Heart left ventricle (tissue), 13 donors: ENCODE measurements around the gene MACF1.

Experiments used
- CTCF ChIP-seq, 12 donors: fragments of 200-600 bp; sonication (generic) in 4 of 12; IDR thresholded peaks; one replicate each; pipeline versions ENCODE4 v1.5.0 to v1.8.0; 2018 to 2022; ENCODE audit warnings: antibody characterized with exemption in 12 of 12, mild to moderate bottlenecking in 5 of 12
- POLR2A ChIP-seq, 2 donors: fragments of 450-650 bp; IDR thresholded peaks; one replicate each; pipeline ENCODE4 v1.6.1; 2017; ENCODE audit warnings: antibody characterized with exemption in 2 of 2, mild to moderate bottlenecking in 2 of 2, moderate library complexity in 2 of 2
- donor health status: ischemic (EF 13 %, LVEDD 7.1; RV severe dilation, severe dysfunction).
- donor health status: DM: no; HTN: yes; CAD: no.
- donor health status: DM: no; HTN: no; CAD: no.
- donor health status: ischemic (EF 25% LVEDD 6.9; RV normal size, moderate dysfunction).
- donor health status: ischemic (EF 25% LVEDD 5.7; RV mildly dilated, moderate dysfunction).
- donor health status: ischemic (EF 35%, LVEDD 5.7; RV mildly dilated, moderate dysfunction).
- donor health status: nonischemic (EF 11% LVEDD 7.7; RV severe dilation, severe dysfunction).
- donor health status: DM: yes; HTN: yes; CAD: no.
- donor health status: PGD.
- donor health status: ischemic (EF 29% LVEDD 5.4; RV normal size, mild dysfunction).
- donor health status: nonischemic (EF 23%, LVEDD 6.1; RV moderate dilation, normal function).

- TF ChIP-seq POLR2A (IDR thresholded peaks at IDR 0.05) (no peak), CTCF (IDR thresholded peaks at IDR 0.05) (no peak)
Observed at GRCh38 chr1:39529901-39530535, 325.5 kb downstream of the MACF1 start.
